ENCODE data around the gene SMKR1.

GRCh38 chr7:129529643-129530042, 27.3 kb downstream of the SMKR1 start:
- no peak for TF ChIP-seq POLR2A (IDR thresholded peaks at IDR 0.05)
- TF ChIP-seq CTCF (IDR thresholded peaks at IDR 0.05 in 8 of 11, conservative IDR thresholded peaks at IDR 0.05 in 3 of 11): no peak

Data from spleen (tissue), 7 donors.